Panc1 (cell line): ENCODE results near the gene VWC2L. TPM values are rescaled to one million over a fixed set of nuclear protein-coding genes. Genes with fewer than 3 reads are reported as not detected.

Experiments used
- ATAC-seq: fragments of 200-7000 bp; cut with Tn5 transposase; 2 replicates; pipeline ENCODE4 v1.9.1; 2020; ENCODE audit warnings: mild to moderate bottlenecking, moderate library complexity
- BruUV-seq: library from RNA; stranded (reverse); fragments of 400-500 nt; replicated peaks from 2 replicates; lab custom pipeline; 2021; lab: Mats Ljungman, UMichigan
- CTCF ChIA-PET: fragments of 300-600 bp; sonication (Branson Sonifier 250); formaldehyde crosslinking; loops from one replicate; lab custom pipeline; 2022; ENCODE audit warnings: antibody characterized with exemption; lab: Charles Lee
- POLR2A ChIA-PET: fragments of 300-600 bp; sonication (Branson Sonifier 250); formaldehyde crosslinking; loops from one replicate; lab custom pipeline; 2022; ENCODE audit warnings: antibody characterized with exemption; lab: Charles Lee
- DNase-seq: peaks from one replicate; pipeline ENCODE4 v3.0.0-alpha.2; 2010; ENCODE audit warnings: low read depth, low spot score
- H3K27ac ChIP-seq: 2 replicates; pipeline ENCODE4 v1.5.1; 2011; ENCODE audit warnings: mild to moderate bottlenecking, low read length, inconsistent platforms
- H3K27me3 ChIP-seq: fragments of 200-500 bp; sonication (Bioruptor generic); 2 replicates; pipeline ENCODE4 v1.6.0; 2014; ENCODE audit warnings: low read length, inconsistent platforms; ENCODE audit not compliant: control insufficient read depth, insufficient read depth
- H3K36me3 ChIP-seq: fragments of 200-500 bp; sonication (Bioruptor generic); 2 replicates; pipeline ENCODE4 v1.5.1; 2014; ENCODE audit warnings: inconsistent platforms, mild to moderate bottlenecking, low read length, moderate library complexity; ENCODE audit not compliant: control insufficient read depth, insufficient read depth
- H3K4me1 ChIP-seq: 2 replicates; pipeline ENCODE4 v1.5.1; 2011; ENCODE audit warnings: inconsistent platforms, mild to moderate bottlenecking, low read length, moderate library complexity; ENCODE audit not compliant: control insufficient read depth, insufficient read depth
- H3K4me3 ChIP-seq, 2 experiments: 2 replicates each; pipeline ENCODE4 v1.5.1; 2011 to 2012; ENCODE audit warnings: low read depth in 2 of 2, low read length in 2 of 2, mild to moderate bottlenecking in 2 of 2, inconsistent platforms in 1 of 2, moderate library complexity in 1 of 2
- H3K9me3 ChIP-seq: fragments of 200-500 bp; sonication (Bioruptor generic); 2 replicates; pipeline ENCODE4 v1.5.1; 2014; ENCODE audit warnings: low read depth, mild to moderate bottlenecking, inconsistent platforms, low read length, moderate library complexity; ENCODE audit not compliant: control insufficient read depth, insufficient read depth
- CTCF ChIP-seq: fragments of 450-650 bp; IDR thresholded peaks from 2 replicates; pipeline ENCODE4 v1.5.1; 2017; ENCODE audit warnings: mild to moderate bottlenecking
- POLR2AphosphoS5 ChIP-seq: IDR thresholded peaks from 2 replicates; pipeline ENCODE4 v1.6.1; 2012; ENCODE audit warnings: mild to moderate bottlenecking, low read depth, low read length, moderate library complexity
- REST ChIP-seq, 2 experiments: IDR thresholded peaks; 2 replicates each; pipeline ENCODE4 v1.6.1; 2011 to 2012; ENCODE audit warnings: low read depth in 2 of 2, control low read depth in 1 of 2, low read length in 1 of 2, mild to moderate bottlenecking in 1 of 2, moderate library complexity in 1 of 2; ENCODE audit not compliant: insufficient read depth in 1 of 2
- SIN3A ChIP-seq: IDR thresholded peaks from 2 replicates; pipeline ENCODE4 v1.6.1; 2012; ENCODE audit warnings: low read depth, mild to moderate bottlenecking, low read length, moderate library complexity, borderline replicate concordance; ENCODE audit not compliant: insufficient read depth
- TCF7L2 ChIP-seq: IDR thresholded peaks from 2 replicates; pipeline ENCODE4 v1.6.1; 2011; ENCODE audit warnings: mild to moderate bottlenecking, low read depth, low read length, inconsistent platforms
- in situ Hi-C: cut with HindIII; loops from 2 replicates; pipeline ENCODE4 v1.10.0; 2016; ENCODE audit warnings: low sequenced_read_pairs, low pct_unique_long_range_greater_than_20kb
- intact Hi-C: fragments of 100-400 bp; cut with micrococcal nuclease; formaldehyde crosslinking; loops from one replicate; pipeline ENCODE4 v1.10.0; 2022; ENCODE audit not compliant: unreplicated experiment
- total RNA-seq: library from RNA; stranded (reverse); gene quantifications from one replicate; pipeline ENCODE4 v1.2.1, GENCODE V29; 2021; ENCODE audit not compliant: unreplicated experiment

The VWC2L gene
- total RNA-seq, 1 experiment from 2014 or later: not detected

- H3K27me3 ChIP-seq: no peaks in the 10 kb centered on the region
- DNase-seq: no peak
- in situ Hi-C loops: no loop called here
- no peak for TF ChIP-seq TCF7L2
- peak; percentile 14; the same call in 1 of the 2 replicates for TF ChIP-seq CTCF
- ATAC-seq: no peak
- no peak overlapping the region for H3K4me3 ChIP-seq
- H3K27ac ChIP-seq: no peak overlapping the region
- H3K36me3 ChIP-seq: no peaks in the 10 kb centered on the region
- no peaks in the 10 kb centered on the region for H3K9me3 ChIP-seq
- BruUV-seq: no TSS peak
- intact Hi-C loops: no loop called here
- no peaks in the 10 kb centered on the region for H3K4me1 ChIP-seq
- POLR2A ChIA-PET: no interaction called here
- CTCF ChIA-PET: no interaction called here
Measured at GRCh38 chr2:214591366-214591765, 180.5 kb downstream of the VWC2L start.

- ChIA-PET POLR2A (no interaction called here), CTCF (no interaction called here)
- TF ChIP-seq POLR2AphosphoS5 (no peak), TCF7L2 (no peak), REST (IDR thresholded peaks at IDR 0.05; ENCODE audit: insufficient read depth in 1 of 2, low read depth in 2 of 2, low read length in 1 of 2) (no peak), CTCF (no peak), SIN3A (no peak)
- ATAC-seq: no peak
- intact Hi-C loops: no loop called here
- H3K4me1 ChIP-seq: no peaks in the 10 kb centered on the region
- no TSS peak for BruUV-seq
- no peaks in the 10 kb centered on the region for H3K27me3 ChIP-seq
- in situ Hi-C loops: no loop called here
- no peak overlapping the region for H3K4me3 ChIP-seq
- H3K9me3 ChIP-seq: no peaks in the 10 kb centered on the region
- no peaks in the 10 kb centered on the region for H3K36me3 ChIP-seq
- DNase-seq: no peak
- H3K27ac ChIP-seq: no peak overlapping the region
Measured at GRCh38 chr2:214592011-214592410, 181.2 kb downstream of the VWC2L start.
